Heart left ventricle (tissue), 16 donors: ENCODE data around the gene CCM2. TPM values are rescaled to one million over a fixed set of nuclear protein-coding genes. Genes with fewer than 3 reads are reported as not detected.

Source experiments
- ATAC-seq, 4 donors: fragments of 200-7000 bp; cut with Tn5 transposase; one replicate each; pipeline ENCODE4 v1.9.1; 2020 to 2022; ENCODE audit warnings: moderate library complexity in 4 of 4, mild to moderate bottlenecking in 3 of 4, moderate number of reproducible peaks in 1 of 4
- DNase-seq, 5 donors: peaks; one replicate each; pipeline ENCODE4 v3.0.0-alpha.2; 2020
- H3K27ac ChIP-seq, 12 donors: fragments of 200-600 bp; sonication (generic) in 4 of 12; one replicate each; pipeline versions ENCODE4 v1.5.0 to v1.8.0; 2016 to 2022; ENCODE audit warnings: mild to moderate bottlenecking in 2 of 12
- H3K27me3 ChIP-seq, 9 donors: fragments of 200-600 bp; sonication (generic) in 2 of 9; one replicate each; pipeline versions ENCODE4 v1.5.1 to v1.8.0; 2016 to 2022; ENCODE audit warnings: mild to moderate bottlenecking in 3 of 9
- H3K36me3 ChIP-seq, 9 donors: fragments of 200-600 bp; sonication (generic) in 2 of 9; one replicate each; pipeline versions ENCODE4 v1.5.0 to v1.8.0; 2018 to 2022; ENCODE audit warnings: mild to moderate bottlenecking in 2 of 9
- H3K4me1 ChIP-seq, 12 donors: fragments of 200-600 bp; sonication (generic) in 4 of 12; one replicate each; pipeline versions ENCODE4 v1.5.0 to v1.8.0; 2016 to 2022; ENCODE audit warnings: mild to moderate bottlenecking in 3 of 12
- H3K4me3 ChIP-seq, 12 donors: fragments of 200-600 bp; sonication (generic) in 4 of 12; one replicate each; pipeline versions ENCODE4 v1.5.0 to v1.8.0; 2017 to 2022; ENCODE audit warnings: mild to moderate bottlenecking in 9 of 12, moderate library complexity in 4 of 12
- H3K9me3 ChIP-seq, 12 donors: fragments of 200-600 bp; sonication (generic) in 4 of 12; one replicate each; pipeline versions ENCODE4 v1.5.0 to v1.8.0; 2016 to 2022; ENCODE audit warnings: mild to moderate bottlenecking in 1 of 12
- POLR2A ChIP-seq, 2 donors: fragments of 450-650 bp; IDR thresholded peaks; one replicate each; pipeline ENCODE4 v1.6.1; 2017; ENCODE audit warnings: antibody characterized with exemption in 2 of 2, mild to moderate bottlenecking in 2 of 2, moderate library complexity in 2 of 2
- WGBS, 4 donors: extraction: QIAGEN DNeasy Blood & Tissue Kit in 2 of 4; methylation state at CpG; one replicate each; pipeline versions ENCODE4 v1.1.5 to v1.1.7; 2013 to 2018; 5-methylcytosine and 5-hydroxymethylcytosine counted together
- intact Hi-C, 10 donors: fragments of 100-400 bp; cut with DNase I; formaldehyde crosslinking; loops; one replicate each; pipeline versions ENCODE4 v1.11.1 to v1.14.2; 2022
- polyA plus RNA-seq, 2 donors: library from polyadenylated mRNA; stranded (reverse); fragments of 200-250 nt; gene quantifications; one replicate each; pipeline ENCODE4 v1.2.3, GENCODE V29; 2013
- total RNA-seq, 9 donors: library from RNA; depleted of rRNA in 2 of 9; stranded (reverse); fragments of >200 nt in 2 of 9; fragmentation: NEBNext Ultra II Directional in 3 of 9; extraction: Animal tissue kit (Norgen Biotek cat#: 25700) in 3 of 9; gene quantifications; one replicate each; pipeline versions ENCODE4 v1.1.0 to v1.2.4, GENCODE V29; 2016 to 2023
- TF ChIP-seq, protein P1 (sequence below), 12 donors: fragments of 200-600 bp; sonication (generic) in 4 of 12; IDR thresholded peaks; one replicate each; pipeline versions ENCODE4 v1.5.0 to v1.8.0; 2018 to 2022; ENCODE audit warnings: antibody characterized with exemption in 12 of 12, mild to moderate bottlenecking in 5 of 12
- donor health status: ischemic (EF 13 %, LVEDD 7.1; RV severe dilation, severe dysfunction).
- donor health status: healthy with polysubstance abuse.
- donor health status: DM: no; HTN: yes; CAD: no.
- donor health status: DM: no; HTN: no; CAD: no.
- donor health status: ischemic (EF 25% LVEDD 6.9; RV normal size, moderate dysfunction).
- donor health status: ischemic (EF 25% LVEDD 5.7; RV mildly dilated, moderate dysfunction).
- donor health status: healthy.
- donor health status: DM: yes; HTN: yes; CAD: no.
- donor health status: ischemic (EF 35%, LVEDD 5.7; RV mildly dilated, moderate dysfunction).
- donor health status: nonischemic (EF 11% LVEDD 7.7; RV severe dilation, severe dysfunction).
- donor health status: DM: yes; HTN: yes; CAD: no.
- donor health status: PGD.
- donor health status: ischemic (EF 29% LVEDD 5.4; RV normal size, mild dysfunction).
- donor health status: nonischemic (EF 23%, LVEDD 6.1; RV moderate dilation, normal function).

Gene CCM2
- total and polyA plus RNA-seq, 11 donors = 24.7 to 68.2 (median 35.3) TPM

DNA sequence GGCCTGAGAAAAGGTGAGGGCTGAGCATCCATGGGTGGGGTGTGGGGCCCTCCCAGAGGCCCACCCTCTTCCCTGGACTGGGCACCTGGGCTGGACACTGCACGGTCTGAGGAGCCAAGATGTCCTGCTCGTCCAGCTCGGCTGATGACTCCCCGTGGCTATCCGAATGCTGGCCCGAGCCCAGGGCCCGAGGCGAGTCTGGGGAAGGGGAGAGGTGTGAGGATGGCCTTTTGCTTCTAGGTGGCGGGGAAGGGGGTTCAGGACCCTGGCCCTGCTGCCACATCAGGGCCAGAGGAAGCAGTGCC lies 81.6 kb downstream of the CCM2 start:
- Histone ChIP-seq H3K9me3 (no peaks in the 10 kb centered on the region), H3K4me1 (peaks cover 0 to 9% (median 0%) of the 10 kb centered on the region in 12 donors), H3K27me3 (no peaks in the 10 kb centered on the region), H3K36me3 (peaks cover 0 to 14% (median 11%) of the 10 kb centered on the region in 9 donors), H3K4me3 (no peak overlapping the region), H3K27ac (no peak overlapping the region)
- TF ChIP-seq, protein P1, sequence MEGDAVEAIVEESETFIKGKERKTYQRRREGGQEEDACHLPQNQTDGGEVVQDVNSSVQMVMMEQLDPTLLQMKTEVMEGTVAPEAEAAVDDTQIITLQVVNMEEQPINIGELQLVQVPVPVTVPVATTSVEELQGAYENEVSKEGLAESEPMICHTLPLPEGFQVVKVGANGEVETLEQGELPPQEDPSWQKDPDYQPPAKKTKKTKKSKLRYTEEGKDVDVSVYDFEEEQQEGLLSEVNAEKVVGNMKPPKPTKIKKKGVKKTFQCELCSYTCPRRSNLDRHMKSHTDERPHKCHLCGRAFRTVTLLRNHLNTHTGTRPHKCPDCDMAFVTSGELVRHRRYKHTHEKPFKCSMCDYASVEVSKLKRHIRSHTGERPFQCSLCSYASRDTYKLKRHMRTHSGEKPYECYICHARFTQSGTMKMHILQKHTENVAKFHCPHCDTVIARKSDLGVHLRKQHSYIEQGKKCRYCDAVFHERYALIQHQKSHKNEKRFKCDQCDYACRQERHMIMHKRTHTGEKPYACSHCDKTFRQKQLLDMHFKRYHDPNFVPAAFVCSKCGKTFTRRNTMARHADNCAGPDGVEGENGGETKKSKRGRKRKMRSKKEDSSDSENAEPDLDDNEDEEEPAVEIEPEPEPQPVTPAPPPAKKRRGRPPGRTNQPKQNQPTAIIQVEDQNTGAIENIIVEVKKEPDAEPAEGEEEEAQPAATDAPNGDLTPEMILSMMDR (IDR thresholded peaks at IDR 0.05) = no peak
- no peak for TF ChIP-seq POLR2A (IDR thresholded peaks at IDR 0.05)
- DNase-seq (no peak), ATAC-seq (no peak)
- intact Hi-C loops = no loop called here
- WGBS, 4 donors = 93 to 98% (median 94%) methylated on average over 3 to 9 of the region's 9 CpGs

- Histone ChIP-seq H3K36me3 (peaks cover 0 to 8% (median 5%) of the 10 kb centered on the region in 9 donors), H3K27me3 (no peaks in the 10 kb centered on the region), H3K9me3 (no peaks in the 10 kb centered on the region), H3K4me1 (peaks cover 0 to 9% (median 0%) of the 10 kb centered on the region in 12 donors), H3K4me3 (no peak overlapping the region), H3K27ac (no peak overlapping the region)
- no peak for TF ChIP-seq POLR2A (IDR thresholded peaks at IDR 0.05)
- TF ChIP-seq, protein P1 (IDR thresholded peaks at IDR 0.05) = no peak
- intact Hi-C loops = no loop called here
- DNase-seq (peak in 1 of 5 donors; percentile 25), ATAC-seq (peak in 3 of 4 donors; percentile 16 to 36 (median 29))
- WGBS, 4 donors = 63 to 83% (median 74%) methylated on average over 4 to 18 of the region's 18 CpGs
Measured at GRCh38 chr7:45082031-45082830, 82.2 kb downstream of the CCM2 start.

DNA sequence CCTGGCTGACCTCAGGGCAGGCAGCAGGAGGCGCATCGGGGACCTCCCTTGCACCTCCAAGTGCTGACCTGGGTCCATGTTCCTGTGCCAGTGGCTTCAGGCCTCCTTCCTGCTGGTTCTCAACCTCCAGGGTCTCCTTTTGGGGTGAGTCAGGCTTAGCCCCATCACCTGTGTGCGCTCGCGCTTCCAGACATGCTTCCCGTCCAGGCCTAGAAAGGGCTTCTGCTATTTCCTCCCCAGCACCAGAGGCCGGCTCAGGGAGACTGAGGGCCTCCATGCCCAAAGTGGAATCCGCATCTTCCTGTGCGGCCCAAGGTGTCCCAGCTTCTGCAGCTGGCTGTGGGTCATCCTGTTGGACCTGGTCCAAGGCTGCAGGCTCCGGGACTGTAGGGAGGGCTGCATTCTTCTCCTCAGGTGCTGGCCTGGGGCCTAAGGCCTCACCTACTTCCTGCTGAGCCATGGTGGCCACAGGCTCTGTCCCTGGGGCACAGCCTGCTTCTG lies 82.9 kb downstream of the CCM2 start:
- no peak overlapping the region for H3K27ac ChIP-seq
- WGBS, 4 donors = 62 to 83% (median 68%) methylated on average over 6 to 10 of the region's 10 CpGs
- ATAC-seq = no peak

DNA sequence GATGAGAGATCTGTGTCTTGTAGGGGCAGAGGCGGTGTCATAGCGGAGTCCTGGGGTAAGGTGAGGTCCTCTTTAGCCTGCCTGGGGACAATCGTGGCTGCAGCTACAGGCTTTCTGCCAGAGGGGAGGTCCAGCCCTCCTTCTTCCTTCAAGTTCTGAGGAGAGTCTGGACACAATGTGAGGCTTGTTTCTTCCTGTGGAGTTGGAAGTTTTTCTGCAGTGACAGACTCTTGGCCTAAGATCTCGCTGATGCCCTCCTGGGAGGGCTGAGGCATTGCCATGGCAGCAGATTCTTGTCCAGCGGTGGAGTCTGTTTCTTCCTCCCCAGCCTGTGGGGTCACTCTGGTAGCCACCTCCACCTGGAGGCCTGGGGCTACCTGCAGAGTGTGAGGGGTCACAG lies 84.3 kb downstream of the CCM2 start:
- no peak for TF ChIP-seq POLR2A (IDR thresholded peaks at IDR 0.05)
- TF ChIP-seq, protein P1 (IDR thresholded peaks at IDR 0.05) = no peak
- Histone ChIP-seq H3K27me3 (peaks cover 0 to 13% (median 0%) of the 10 kb centered on the region in 9 donors), H3K4me3 (no peak overlapping the region), H3K4me1 (peaks cover 0 to 23% (median 3%) of the 10 kb centered on the region in 12 donors), H3K36me3 (no peaks in the 10 kb centered on the region), H3K9me3 (no peaks in the 10 kb centered on the region), H3K27ac (no peak overlapping the region)
- peak in 1 of 5 donors; percentile 15 for DNase-seq
- intact Hi-C loops = no loop called here
- 45 to 71% (median 64%) methylated on average over 2 to 5 of the region's 5 CpGs for WGBS, 4 donors
- no peak for ATAC-seq

More for the DNA sequence above, 82.9 kb downstream of the CCM2 start:
- peaks cover 0 to 9% (median 0%) of the 10 kb centered on the region in 12 donors for H3K4me1 ChIP-seq
- H3K9me3 ChIP-seq = no peaks in the 10 kb centered on the region
- DNase-seq = no peak
- intact Hi-C loops = no loop called here
- H3K36me3 ChIP-seq = peaks cover 0 to 1% (median 0%) of the 10 kb centered on the region in 9 donors
- H3K27me3 ChIP-seq = no peaks in the 10 kb centered on the region
- no peak overlapping the region for H3K4me3 ChIP-seq
- TF ChIP-seq, protein P1 (IDR thresholded peaks at IDR 0.05) = no peak
- no peak for TF ChIP-seq POLR2A (IDR thresholded peaks at IDR 0.05)
